ENCODE results near the gene NEMP1.
A peak's percentile ranks its signal among the peaks of the same experiment; 100 is the strongest.
"Not testable (repeated sequence)": the region's sequence is repeated elsewhere in the genome, so short reads cannot be mapped to it uniquely, and the experiment has no call there.

NEMP1 gene

DNA sequence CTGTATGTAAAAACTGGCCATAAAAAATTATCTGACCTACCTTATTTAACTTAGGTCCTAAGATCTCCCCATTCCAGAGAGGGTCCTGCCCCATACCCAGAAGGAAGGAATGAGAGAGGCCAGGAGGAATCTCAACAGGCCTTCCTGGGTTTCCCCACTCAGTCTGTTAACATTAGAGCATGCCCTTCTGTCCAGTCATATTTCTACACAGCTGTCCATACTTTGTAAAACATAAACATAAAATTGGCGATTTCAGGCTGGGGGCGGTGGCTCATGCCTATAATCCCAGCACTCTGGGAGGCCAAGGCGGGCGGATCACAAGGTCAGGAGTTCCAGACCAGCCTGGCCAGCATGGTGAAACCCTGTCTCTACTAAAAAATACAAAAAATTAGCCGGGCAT lies 56.3 kb downstream of the NEMP1 start:
- not testable (repeated sequence) for DNase-seq

GRCh38 chr12:57019983-57020719 lies 58.4 kb downstream of the NEMP1 start:
- no peak for DNase-seq

DNA sequence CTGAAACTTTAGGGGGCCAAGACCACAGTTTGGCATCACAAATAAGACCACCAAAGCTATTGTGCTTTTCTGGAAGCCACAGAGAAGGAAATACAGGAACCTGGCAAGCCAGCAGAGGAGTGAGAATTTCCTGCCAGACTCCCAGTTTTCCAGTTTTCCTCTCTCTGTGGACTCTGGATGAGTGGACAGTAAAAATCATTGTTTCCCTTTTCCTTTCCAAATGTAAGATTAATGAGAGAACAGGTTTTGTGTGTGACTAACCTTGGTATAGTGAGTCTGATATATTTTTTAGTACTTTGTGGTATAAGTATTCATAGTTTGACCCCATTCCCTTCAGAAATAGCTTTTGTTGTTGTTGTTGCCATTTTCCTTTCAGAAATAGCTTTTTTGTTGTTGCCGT lies 59.7 kb downstream of the NEMP1 start:
- DNase-seq: no peak

DNA sequence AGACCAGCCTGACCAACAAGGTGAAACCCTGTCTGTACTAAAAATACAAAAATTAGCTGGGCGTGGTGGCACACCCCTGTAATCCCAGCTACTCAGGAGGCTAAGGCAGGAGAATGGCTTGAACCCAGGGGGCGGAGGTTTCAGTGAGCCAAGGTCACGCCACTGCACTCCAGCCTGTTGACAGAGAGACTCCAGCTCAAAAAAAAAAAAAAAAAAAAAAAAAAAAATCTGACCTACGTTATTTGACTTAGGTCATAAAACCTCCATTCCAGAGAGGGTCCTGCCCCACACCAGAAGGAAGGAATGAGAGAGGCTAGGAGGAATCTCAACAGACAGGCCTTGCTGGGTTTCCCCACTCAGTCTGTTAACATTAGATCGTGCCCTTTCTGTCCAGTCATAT lies 60.2 kb downstream of the NEMP1 start:
- DNase-seq: not testable (repeated sequence)

DNA sequence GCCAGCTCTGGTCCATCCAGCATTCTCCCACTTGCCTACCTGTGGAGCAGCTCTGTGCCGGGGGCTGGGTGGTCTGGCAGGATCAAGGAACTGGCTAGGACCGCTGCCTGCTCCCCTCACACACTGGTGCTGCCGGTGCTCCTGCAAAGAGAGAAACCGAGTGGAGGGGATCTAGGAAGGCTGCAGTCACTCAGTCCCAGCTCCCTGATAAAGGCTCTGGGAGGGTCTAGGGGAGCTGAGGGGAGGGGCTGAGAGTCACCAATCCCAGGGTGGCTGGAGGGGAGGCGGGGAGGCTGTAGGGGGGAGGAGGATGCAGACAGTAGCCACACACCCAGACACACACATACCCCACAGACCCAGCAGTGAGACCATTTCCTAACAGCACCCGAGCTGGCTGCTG lies 62.2 kb downstream of the NEMP1 start, which contains the start of gene TAC3:
TAC3 (minus strand) TSS at position 182 of the 400 bp plus-strand sequence. CDS start 732 bp downstream, outside the sequence.
- no peak for DNase-seq

GRCh38 chr12:57012600-57013465 lies 65.8 kb downstream of the NEMP1 start:
- no peak for DNase-seq

DNA sequence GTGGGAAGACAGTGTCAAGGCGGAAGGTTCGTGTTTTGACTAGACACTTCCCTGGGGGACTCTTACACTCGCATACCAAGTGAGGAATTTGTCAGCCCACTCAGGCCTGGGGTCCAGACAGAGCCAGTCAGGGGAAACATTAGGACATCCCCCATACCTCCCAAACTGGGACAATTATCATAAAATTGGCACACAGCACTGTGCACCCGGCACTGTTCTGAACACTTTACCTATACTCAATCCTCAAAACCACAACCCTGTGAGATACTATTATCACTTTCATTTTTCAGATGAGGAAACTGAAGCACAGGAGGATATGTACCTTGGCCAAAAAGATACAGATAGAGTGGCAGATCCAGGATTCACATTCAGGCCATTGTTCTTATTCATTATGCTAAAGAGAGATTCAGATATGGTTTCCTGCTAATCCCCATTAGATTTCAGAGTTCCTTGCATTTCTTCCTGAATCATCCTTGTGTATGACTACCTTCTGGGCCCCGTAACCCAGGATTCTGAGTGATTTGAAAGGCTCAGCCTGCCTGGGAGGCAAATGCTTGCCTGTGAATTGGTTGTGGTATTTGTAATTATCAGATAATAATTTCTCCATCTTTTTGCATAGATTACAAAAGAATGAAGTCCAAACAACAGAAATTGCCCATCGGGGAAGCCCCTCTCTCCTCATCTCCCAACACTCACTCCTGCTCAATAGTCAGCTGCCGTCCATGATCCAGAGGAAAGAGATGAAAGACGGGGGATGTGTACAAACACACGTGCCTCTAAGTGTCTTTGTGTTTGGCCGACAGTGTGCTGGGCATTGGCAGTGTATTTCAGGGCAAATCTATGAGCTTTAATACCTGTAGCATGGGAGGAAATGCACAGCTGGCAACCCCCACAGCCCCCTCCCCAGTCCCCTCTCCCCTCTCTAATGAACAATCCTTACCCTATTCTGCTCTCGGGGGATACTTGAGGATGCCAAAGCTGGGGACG lies 66.9 kb downstream of the NEMP1 start:
- DNase-seq: no peak

GRCh38 chr12:57010627-57011247 lies 67.9 kb downstream of the NEMP1 start:
- DNase-seq: no peak

DNA sequence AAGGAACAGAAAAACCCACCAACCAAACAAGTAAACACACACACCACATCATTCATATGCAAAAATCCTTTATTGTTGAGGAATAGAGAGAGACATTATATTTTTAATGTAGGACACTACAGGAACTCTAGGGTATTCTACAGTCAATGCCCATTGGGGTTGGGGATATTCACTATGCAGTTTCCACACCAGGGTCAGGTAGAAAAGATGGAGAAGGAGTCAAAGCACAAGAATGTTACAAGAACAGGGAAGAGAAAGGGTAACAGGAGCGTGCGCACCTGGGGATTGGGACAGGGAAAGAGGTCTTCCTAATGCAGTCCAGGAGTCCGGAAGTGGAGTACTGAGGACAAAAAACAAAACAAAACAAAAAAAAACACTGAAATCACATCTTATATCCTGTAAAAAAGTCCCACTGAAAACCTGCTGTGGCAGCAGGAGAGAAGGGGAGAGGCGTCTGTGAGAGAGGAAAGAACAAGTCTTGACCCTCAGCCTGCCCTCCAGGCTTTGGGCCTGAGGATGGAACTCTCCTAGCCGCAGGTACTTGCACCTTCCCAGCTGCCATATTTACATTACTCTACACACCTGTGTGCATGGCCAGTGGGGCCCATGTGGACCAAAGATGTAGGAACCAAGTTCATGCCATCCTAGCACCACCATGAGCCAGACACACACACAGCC lies 68.5 kb downstream of the NEMP1 start:
- no peak for DNase-seq

- DNase-seq: no peak
Measured at GRCh38 chr12:57008178-57008577, 70.4 kb downstream of the NEMP1 start.

GRCh38 chr12:57006809-57007475 lies 71.6 kb downstream of the NEMP1 start:
- no peak for DNase-seq

DNA sequence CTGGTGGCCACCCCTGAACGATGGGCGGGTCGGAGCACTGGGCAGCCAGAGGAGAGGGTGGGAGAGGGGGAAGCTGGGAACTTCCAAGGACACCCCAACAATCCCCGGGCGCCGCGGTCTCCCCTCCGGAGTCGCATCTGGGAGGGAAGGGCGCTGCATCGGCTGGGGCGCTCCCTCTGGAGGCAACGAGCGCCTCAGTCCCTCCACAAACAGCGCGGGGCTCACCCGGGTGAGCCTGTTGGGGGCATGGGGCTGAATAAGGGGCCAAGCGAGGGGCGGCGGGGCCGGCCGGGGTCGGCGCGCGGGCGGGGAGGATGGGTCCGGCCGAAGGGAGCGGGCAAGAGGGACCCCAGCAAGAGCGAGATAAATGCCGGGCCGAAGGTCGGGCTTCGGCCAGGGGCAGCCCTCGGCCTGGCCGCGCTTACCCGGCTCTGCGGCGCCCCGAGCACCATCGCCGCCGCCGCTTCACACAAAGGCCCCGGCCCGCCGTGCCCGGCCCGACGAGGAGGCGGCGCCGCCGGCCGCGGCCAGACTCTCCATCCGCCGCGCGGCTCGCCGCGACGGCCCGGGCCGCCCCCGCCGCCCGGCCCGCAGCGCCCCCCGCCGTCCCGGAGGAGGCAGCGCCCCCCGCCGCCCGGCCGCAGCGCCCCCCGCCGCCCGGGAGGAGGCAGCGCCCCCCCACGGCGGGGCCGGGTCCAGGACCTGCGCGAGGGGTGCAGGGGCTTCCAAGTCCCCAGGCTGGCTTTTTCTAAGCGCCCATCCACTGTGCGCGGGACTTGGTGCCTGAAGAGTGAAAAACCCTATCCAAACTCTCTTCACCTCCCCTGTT lies 72.4 kb downstream of the NEMP1 start, which contains the start of gene ZBTB39:
ZBTB39 (minus strand) TSS at position 567 of the 829 bp plus-strand sequence. CDS start 1,629 bp downstream, outside the sequence.
- DNase-seq: peak; percentile 61

All from activated effector memory CD4-positive, alpha-beta T cell treated with Interleukin-2 at 50 U/mL for 16 hours (primary cell).